Neural progenitor cell (in vitro differentiated cells): ENCODE results near the gene GRIN3B.

Source experiments
- EZH2 ChIP-seq: fragments of 200-600 bp; sonication (generic); IDR thresholded peaks from 2 replicates; pipeline ENCODE4 v1.6.1; 2017; ENCODE audit warnings: antibody characterized with exemption, mild to moderate bottlenecking, moderate library complexity
- TF ChIP-seq, protein P1 (sequence below): fragments of 200-600 bp; sonication (generic); IDR thresholded peaks from 2 replicates; pipeline ENCODE4 v1.5.1; 2017; ENCODE audit warnings: antibody characterized with exemption, mild to moderate bottlenecking

DNA sequence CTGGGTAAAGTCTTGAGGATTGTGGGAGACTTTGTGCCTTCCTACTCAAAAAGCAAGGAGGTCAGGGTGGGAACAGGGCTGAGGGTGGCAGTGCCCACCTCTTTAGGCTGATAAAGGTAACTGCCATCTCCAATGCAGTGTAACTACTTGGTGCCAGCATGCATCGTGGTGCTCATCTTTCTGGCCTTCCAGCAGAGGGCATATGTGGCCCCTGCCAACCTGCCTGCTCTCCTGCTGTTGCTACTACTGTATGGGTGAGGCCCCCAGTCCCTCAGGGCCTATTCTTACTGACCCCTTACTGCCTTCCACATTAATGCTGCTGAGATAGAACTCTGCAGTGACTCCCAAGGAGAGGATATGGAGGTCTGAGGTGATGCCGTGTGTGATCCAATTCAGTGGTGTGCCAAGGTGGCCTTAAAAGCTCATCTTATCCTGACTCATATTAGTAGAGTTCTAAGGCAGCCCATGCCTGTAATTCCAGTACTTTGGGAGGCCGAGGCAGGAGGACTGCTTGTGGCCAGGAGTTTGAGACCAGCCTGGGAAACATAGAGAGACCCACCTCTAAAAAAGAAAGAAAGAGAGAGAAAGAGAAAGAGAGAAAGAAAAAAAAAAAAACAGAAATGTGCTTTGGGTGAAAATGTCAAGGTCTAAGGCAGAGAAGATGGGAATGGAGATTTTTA is 57.1 kb downstream of the GRIN3B start:
- TF ChIP-seq, protein P1, sequence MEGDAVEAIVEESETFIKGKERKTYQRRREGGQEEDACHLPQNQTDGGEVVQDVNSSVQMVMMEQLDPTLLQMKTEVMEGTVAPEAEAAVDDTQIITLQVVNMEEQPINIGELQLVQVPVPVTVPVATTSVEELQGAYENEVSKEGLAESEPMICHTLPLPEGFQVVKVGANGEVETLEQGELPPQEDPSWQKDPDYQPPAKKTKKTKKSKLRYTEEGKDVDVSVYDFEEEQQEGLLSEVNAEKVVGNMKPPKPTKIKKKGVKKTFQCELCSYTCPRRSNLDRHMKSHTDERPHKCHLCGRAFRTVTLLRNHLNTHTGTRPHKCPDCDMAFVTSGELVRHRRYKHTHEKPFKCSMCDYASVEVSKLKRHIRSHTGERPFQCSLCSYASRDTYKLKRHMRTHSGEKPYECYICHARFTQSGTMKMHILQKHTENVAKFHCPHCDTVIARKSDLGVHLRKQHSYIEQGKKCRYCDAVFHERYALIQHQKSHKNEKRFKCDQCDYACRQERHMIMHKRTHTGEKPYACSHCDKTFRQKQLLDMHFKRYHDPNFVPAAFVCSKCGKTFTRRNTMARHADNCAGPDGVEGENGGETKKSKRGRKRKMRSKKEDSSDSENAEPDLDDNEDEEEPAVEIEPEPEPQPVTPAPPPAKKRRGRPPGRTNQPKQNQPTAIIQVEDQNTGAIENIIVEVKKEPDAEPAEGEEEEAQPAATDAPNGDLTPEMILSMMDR: no peak
- TF ChIP-seq EZH2: no peak
